Keratinocyte (primary cell): ENCODE results near the gene MBP. TPM values are rescaled to one million over a fixed set of nuclear protein-coding genes. Genes with fewer than 3 reads are reported as not detected.

Source experiments
- DNase-seq: peaks from one replicate; pipeline ENCODE4 v3.0.0-alpha.2; 2011; ENCODE audit warnings: low read depth, missing footprints, low spot score
- FAIRE-seq: peaks from 2 replicates; lab custom pipeline; 2011; peaks lifted over from hg19 to GRCh38; lab: Jason Lieb, UNC
- H2AFZ ChIP-seq: 2 replicates; pipeline ENCODE4 v1.6.0; 2012; ENCODE audit warnings: low read length, control low read depth, inconsistent platforms; ENCODE audit not compliant: control insufficient read depth
- H3K27ac ChIP-seq: 2 replicates; pipeline ENCODE4 v1.5.1; 2011; ENCODE audit warnings: low read length; ENCODE audit not compliant: control insufficient read depth, insufficient read depth
- H3K27me3 ChIP-seq: 3 replicates; pipeline ENCODE4 v1.6.0; 2011; ENCODE audit warnings: low read length; ENCODE audit not compliant: control insufficient read depth, insufficient read depth; ENCODE audit errors: extremely low read depth
- H3K36me3 ChIP-seq, 2 experiments: 2 replicates in 1 of 2; 3 replicates in 1 of 2; pipeline ENCODE4 v1.5.1; 2011; ENCODE audit warnings: low read length in 2 of 2, mild to moderate bottlenecking in 1 of 2; ENCODE audit not compliant: control insufficient read depth in 2 of 2, insufficient read depth in 2 of 2; ENCODE audit errors: extremely low read depth in 1 of 2
- H3K4me1 ChIP-seq: 3 replicates; pipeline ENCODE4 v1.5.1; 2011; ENCODE audit warnings: low read length; ENCODE audit not compliant: control insufficient read depth, insufficient read depth; ENCODE audit errors: extremely low read depth
- H3K4me2 ChIP-seq: 3 replicates; pipeline ENCODE4 v1.6.0; 2011; ENCODE audit warnings: low read depth, low read length; ENCODE audit not compliant: control insufficient read depth, insufficient read depth; ENCODE audit errors: extremely low read depth
- H3K4me3 ChIP-seq, 3 experiments: fragments of 200-600 bp in 1 of 3; sonication (generic) in 1 of 3; 2 replicates in 2 of 3; 3 replicates in 1 of 3; pipeline ENCODE4 v1.5.1; 2011 to 2016; ENCODE audit warnings: low read length in 3 of 3, mild to moderate bottlenecking in 3 of 3, control low read depth in 2 of 3, inconsistent platforms in 1 of 3, low read depth in 1 of 3, mixed read lengths in 1 of 3, mixed run types in 1 of 3, moderate library complexity in 1 of 3; ENCODE audit not compliant: control insufficient read depth in 2 of 3, insufficient read depth in 2 of 3; ENCODE audit errors: extremely low read depth in 1 of 3
- H3K79me2 ChIP-seq: 2 replicates; pipeline ENCODE4 v1.6.0; 2012; ENCODE audit warnings: low read length; ENCODE audit not compliant: control insufficient read depth, insufficient read depth
- H3K9ac ChIP-seq: 3 replicates; pipeline ENCODE4 v1.6.0; 2011; ENCODE audit warnings: low read length; ENCODE audit not compliant: control insufficient read depth, insufficient read depth; ENCODE audit errors: extremely low read depth
- H3K9me1 ChIP-seq: 3 replicates; pipeline ENCODE4 v1.6.0; 2011; ENCODE audit warnings: low read length; ENCODE audit not compliant: control insufficient read depth, insufficient read depth; ENCODE audit errors: extremely low read depth
- H3K9me3 ChIP-seq: 2 replicates; pipeline ENCODE4 v1.5.1; 2012; ENCODE audit warnings: low read depth, low read length; ENCODE audit not compliant: control insufficient read depth
- H4K20me1 ChIP-seq: 3 replicates; pipeline ENCODE4 v1.6.0; 2011; ENCODE audit warnings: low read length; ENCODE audit not compliant: control insufficient read depth, insufficient read depth; ENCODE audit errors: extremely low read depth
- EZH2 ChIP-seq: IDR thresholded peaks from one replicate; pipeline ENCODE4 v1.6.1; 2012; ENCODE audit warnings: inconsistent platforms, mild to moderate bottlenecking, low read length, moderate library complexity
- dilution Hi-C: fragments of 300-500 bp; cut with MboI; formaldehyde crosslinking; loops from one replicate; pipeline ENCODE4 v1.7.0; 2020; ENCODE audit warnings: low sequenced_read_pairs; ENCODE audit not compliant: extremely low pct_ligation_motif_present
- polyA plus RNA-seq, 5 experiments: library from polyadenylated mRNA; depleted of rRNA in 3 of 5; stranded (reverse) in 3 of 5; stranded (forward) in 1 of 5; unstranded in 1 of 5; fragments of >200 nt; gene quantifications; 1 replicate in 1 of 5; 2 replicates in 3 of 5; 3 replicates in 1 of 5; pipeline versions ENCODE4 v1.2.1 to v1.2.3, GENCODE V29; 2011 to 2012; ENCODE audit warnings: missing spikeins in 2 of 5, low read depth in 1 of 5, low replicate concordance in 1 of 5
- TF ChIP-seq, protein P1 (sequence below), 3 experiments: IDR thresholded peaks in 1 of 3; conservative IDR thresholded peaks in 1 of 3; optimal IDR thresholded peaks in 1 of 3; 2 replicates in 2 of 3; 3 replicates in 1 of 3; pipeline versions ENCODE3 to v1.5.1; 2011; ENCODE audit warnings: low read length in 3 of 3, mild to moderate bottlenecking in 3 of 3, moderate library complexity in 2 of 3, control low read depth in 1 of 3, inconsistent platforms in 1 of 3; ENCODE audit not compliant: insufficient read depth in 2 of 3; ENCODE audit errors: extremely low read depth in 1 of 3

MBP gene
- polyA plus RNA-seq, 1 donor (not counting 4 experiments of a cell fraction or from before 2014, with no cell fraction given) = 38.7 TPM

DNA sequence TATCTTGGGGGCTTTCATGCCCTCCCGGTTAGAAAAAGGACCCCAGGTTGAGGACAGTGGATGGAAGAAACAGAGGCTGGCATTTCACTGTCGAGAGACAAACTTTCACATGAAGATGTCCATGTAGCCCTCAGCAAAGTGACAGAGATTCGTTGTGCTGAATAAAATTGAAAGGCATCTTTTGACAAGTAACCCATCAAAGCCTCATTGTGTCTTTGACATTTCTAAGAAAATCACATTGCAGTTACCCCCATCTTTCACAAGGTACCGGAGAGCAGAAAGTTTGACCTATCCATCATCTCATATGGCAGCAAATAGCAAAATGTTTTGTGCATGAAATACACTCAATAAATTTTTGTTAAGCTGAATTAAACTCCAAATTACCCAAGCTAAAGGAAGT is 2.0 kb upstream of the MBP start:
- H4K20me1 ChIP-seq = no peaks in the 10 kb centered on the region
- dilution Hi-C loops = no loop called here
- peaks cover 17% of the 10 kb centered on the region for H3K79me2 ChIP-seq
- no peaks in the 10 kb centered on the region for H3K9me3 ChIP-seq
- H3K27ac ChIP-seq = no peak overlapping the region
- H3K9ac ChIP-seq = no peak overlapping the region
- H3K27me3 ChIP-seq = no peaks in the 10 kb centered on the region
- peaks cover 11% of the 10 kb centered on the region for H3K4me1 ChIP-seq
- DNase-seq (no peak), FAIRE-seq (no peak)
- TF ChIP-seq, protein P1, sequence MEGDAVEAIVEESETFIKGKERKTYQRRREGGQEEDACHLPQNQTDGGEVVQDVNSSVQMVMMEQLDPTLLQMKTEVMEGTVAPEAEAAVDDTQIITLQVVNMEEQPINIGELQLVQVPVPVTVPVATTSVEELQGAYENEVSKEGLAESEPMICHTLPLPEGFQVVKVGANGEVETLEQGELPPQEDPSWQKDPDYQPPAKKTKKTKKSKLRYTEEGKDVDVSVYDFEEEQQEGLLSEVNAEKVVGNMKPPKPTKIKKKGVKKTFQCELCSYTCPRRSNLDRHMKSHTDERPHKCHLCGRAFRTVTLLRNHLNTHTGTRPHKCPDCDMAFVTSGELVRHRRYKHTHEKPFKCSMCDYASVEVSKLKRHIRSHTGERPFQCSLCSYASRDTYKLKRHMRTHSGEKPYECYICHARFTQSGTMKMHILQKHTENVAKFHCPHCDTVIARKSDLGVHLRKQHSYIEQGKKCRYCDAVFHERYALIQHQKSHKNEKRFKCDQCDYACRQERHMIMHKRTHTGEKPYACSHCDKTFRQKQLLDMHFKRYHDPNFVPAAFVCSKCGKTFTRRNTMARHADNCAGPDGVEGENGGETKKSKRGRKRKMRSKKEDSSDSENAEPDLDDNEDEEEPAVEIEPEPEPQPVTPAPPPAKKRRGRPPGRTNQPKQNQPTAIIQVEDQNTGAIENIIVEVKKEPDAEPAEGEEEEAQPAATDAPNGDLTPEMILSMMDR (optimal IDR thresholded peaks at IDR 0.05 in 1 of 3, IDR thresholded peaks at IDR 0.05 in 1 of 3, conservative IDR thresholded peaks at IDR 0.05 in 1 of 3; ENCODE audit: extremely low read depth in 1 of 3, insufficient read depth in 2 of 3, low read length in 3 of 3) = no peak
- no peak for TF ChIP-seq EZH2
- H3K36me3 ChIP-seq = peaks cover 0 to 3% of the 10 kb centered on the region in 2 experiments
- H3K4me2 ChIP-seq = no peak overlapping the region
- H2AFZ ChIP-seq = no peak overlapping the region
- H3K9me1 ChIP-seq = no peaks in the 10 kb centered on the region
- H3K4me3 ChIP-seq = no peak overlapping the region

DNA sequence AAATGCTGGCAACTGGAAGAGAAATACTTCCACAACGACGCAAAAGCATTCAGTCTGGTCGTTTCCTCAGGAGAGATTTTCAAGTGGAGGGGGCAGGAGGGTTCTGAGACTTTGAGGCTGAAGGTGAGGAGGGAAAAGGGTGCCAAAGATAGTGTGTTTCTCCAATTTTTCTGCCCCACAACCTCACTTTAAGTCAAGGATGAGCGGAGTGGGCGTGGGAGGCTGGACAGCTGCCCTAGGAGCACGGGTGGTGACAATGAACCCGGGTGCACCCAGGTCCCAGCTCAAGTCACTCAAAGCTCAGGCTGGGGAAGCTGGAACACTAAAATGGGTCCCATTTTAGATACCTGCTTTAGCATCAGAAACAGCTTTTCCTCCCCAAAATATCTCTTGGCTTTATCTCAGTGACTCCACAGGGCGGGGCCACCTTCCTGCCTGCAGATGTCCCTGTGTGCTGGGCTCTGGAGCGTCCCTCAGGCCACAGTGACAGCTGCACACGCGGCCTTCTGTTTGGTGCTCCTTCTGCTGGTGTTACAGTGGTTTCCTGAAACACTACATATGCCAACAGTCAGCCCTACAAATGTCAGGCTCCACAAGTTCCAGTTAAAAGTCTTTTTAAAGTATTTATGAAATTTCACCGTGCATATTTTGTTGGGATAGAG is 1.4 kb upstream of the MBP start:
- FAIRE-seq = no peak

More for the DNA sequence above, 1.4 kb upstream of the MBP start:
- Histone ChIP-seq H2AFZ (no peak overlapping the region), H3K27ac (no peak overlapping the region), H4K20me1 (no peaks in the 10 kb centered on the region), H3K9me3 (no peaks in the 10 kb centered on the region), H3K79me2 (peaks cover 17% of the 10 kb centered on the region), H3K4me2 (no peak overlapping the region), H3K27me3 (no peaks in the 10 kb centered on the region), H3K4me1 (peaks cover 17% of the 10 kb centered on the region), H3K36me3 (peaks cover 0 to 3% of the 10 kb centered on the region in 2 experiments), H3K4me3 (no peak overlapping the region), H3K9ac (no peak overlapping the region), H3K9me1 (no peaks in the 10 kb centered on the region)
- TF ChIP-seq EZH2 = no peak
- TF ChIP-seq, protein P1 (optimal IDR thresholded peaks at IDR 0.05 in 1 of 3, IDR thresholded peaks at IDR 0.05 in 1 of 3, conservative IDR thresholded peaks at IDR 0.05 in 1 of 3; ENCODE audit: extremely low read depth in 1 of 3, insufficient read depth in 2 of 3, low read length in 3 of 3) = no peak
- dilution Hi-C loops = no loop called here
- DNase-seq = no peak
